Kidney glomerular epithelial cell (primary cell): ENCODE data around the gene MYOF.
"Not testable (repeated sequence)": the region's sequence is repeated elsewhere in the genome, so short reads cannot be mapped to it uniquely, and the experiment has no call there.

ENCODE experiments used
- DNase-seq: peaks from one replicate; lab custom pipeline; 2025; lab: John Stamatoyannopoulos, UW

The MYOF gene

GRCh38 chr10:93386631-93387369, 95.3 kb downstream of the MYOF start:
- no peak for DNase-seq

DNA sequence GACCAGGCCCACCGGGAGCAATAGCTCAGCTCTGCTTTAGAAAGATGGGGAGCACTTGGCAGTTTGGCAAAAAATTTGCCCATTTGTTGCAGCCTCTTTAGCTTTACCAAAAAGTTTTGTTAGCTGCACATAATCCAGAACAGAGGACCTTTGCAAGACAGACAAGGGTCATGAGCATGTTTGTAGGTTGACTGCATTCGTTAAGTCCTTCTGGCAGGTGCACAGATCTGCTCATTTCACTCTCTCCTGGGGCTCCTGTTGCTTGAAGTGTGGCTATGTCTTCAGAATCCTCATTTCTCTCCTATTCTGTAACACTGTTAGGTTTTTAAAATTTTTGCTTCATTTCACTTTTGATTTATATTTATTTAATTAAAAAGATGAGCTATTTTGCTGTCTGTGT, 96.8 kb downstream of the MYOF start:
- no peak for DNase-seq

DNA sequence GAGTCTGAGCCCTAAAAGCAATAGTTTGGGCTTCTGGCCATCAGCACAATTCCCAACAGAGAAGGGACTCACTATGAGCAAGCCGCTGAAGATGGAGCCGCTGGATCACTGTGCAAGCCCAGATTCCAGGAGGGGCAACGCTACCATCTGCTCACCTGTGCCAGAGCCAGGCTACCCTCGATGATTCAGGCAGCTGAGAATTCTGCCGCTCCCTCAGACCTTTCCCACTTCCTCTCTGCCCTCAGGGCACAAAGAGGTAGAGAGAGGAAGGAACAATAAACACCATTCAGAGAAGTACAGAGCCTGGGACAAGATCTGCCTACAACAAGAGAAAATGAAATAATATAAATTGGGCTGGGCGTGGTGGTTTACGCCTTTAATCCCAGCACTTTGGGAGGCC, 98.1 kb downstream of the MYOF start:
- DNase-seq, result no peak

- DNase-seq, result no peak
Observed at GRCh38 chr10:93383562-93383981, 98.6 kb downstream of the MYOF start.

DNA sequence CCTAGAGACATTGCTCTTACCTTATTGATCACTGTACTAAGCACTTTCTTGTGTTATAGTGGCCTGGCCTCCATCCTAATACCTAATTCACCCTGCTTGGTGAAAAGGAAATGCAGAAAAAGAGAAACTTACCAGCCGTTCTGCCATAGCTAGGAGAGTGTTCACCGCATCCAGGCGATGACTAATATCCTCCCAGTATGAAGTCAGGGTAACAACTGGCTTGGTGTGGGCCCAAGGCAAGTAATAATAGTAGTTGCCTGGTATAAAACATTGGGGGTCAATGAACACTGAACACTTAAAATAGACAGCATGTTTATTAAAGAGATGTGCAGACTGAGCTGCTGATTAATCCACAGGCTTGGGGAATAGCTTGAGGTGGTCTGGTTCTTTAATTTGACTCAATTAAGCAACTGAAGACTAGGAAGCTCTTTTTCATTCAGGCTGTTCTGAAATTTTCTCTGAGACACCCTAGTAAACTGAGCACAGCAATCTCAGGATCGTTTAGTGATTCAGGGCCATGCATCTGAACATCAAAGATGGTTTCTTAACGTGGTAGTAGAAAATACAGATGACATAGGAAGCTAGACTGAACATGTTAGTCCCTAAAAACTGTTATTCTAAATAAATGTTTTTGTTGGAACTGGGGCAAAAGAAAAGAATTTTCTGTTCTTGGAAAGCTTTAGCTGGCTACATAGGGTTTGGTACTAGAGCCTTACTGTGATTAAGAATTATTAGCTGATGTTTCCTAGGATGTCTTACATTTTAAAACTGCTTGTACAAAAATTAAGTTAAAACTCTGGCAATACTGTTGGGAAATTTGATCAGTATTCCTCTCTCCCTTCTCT, 102.2 kb downstream of the MYOF start:
- DNase-seq, result no peak

- no peak for DNase-seq
Observed at GRCh38 chr10:93378997-93379730, 103.0 kb downstream of the MYOF start.

DNA sequence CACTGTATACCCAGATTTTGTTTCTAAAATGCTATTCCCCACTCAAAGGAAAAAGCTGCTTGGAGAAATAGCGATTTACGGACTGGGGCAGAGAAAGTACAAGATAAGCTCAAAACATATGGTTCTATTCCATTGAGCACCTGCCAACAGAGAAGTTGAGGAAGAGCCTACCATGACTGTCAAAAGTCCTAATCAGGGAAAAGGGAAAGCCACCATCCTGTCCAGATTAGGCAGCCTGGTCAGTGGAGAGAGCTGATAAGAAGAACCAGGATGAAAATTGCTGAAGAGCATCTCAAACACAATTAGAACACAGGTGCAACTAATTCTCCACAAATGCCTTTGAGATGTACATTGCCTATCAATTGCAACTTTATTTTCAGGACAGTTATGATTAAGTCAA, 104.1 kb downstream of the MYOF start:
- DNase-seq, result no peak

DNA sequence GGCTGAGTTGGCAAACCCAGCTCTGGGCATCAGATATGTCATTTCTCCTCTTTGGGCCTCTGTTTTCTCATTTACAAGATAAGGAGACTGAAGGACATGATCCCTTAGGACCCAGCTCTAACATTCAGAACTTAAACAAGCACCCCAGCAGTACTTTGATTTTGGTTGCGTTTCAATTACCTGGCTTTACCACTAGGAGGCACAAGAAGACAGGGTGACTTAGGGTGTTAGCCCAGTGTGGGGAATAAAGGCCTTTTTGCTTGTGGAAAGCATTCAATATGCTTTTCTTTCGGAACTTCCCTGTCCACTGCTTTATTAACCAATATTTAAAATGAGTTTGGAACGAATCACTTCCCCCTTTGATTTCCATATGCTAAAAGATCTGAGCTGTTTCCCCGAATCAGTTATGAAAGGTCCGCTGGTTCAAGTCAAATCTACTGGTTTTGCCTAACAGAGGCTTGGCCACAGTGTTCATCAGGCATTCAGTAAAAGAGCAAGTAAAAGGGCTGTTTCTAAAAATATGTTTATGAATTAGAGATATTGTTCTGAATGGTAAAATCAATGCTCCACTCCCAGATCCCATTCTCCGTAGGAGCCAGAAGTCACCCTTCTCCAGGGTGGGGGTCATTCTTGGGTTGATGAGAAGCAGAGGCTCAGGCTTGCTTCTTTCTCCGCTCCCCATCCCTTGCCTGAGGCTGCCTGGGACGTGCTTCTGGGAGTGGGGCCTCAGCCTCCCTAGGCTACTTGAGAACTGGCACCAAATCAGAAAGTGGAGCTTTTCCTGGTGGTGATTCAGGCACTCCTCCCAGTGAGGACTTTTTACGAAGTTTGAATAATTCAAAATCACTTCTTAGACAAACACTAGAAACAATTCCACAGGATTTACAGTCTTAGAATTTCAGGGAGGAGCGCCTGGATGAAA, 105.5 kb downstream of the MYOF start:
- DNase-seq, result peak; percentile 71

DNA sequence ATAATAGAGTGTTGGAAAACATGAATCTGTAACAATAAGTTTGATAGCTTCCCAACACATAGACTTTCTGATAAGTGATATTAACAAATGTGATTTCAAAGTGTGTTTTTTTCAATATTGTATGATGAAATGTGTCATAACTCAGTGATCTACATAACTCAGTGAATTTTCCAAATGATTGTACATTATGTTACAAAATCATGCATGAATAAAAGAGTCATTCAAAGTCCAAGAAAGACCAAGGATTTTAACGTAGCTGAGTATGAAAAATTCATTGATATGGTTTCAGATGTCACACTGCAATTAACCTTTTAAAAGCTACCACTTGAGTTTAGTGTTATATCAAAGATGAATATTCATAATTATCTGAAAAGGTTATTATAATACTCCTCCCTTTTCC, 111.2 kb downstream of the MYOF start:
- no peak for DNase-seq

DNA sequence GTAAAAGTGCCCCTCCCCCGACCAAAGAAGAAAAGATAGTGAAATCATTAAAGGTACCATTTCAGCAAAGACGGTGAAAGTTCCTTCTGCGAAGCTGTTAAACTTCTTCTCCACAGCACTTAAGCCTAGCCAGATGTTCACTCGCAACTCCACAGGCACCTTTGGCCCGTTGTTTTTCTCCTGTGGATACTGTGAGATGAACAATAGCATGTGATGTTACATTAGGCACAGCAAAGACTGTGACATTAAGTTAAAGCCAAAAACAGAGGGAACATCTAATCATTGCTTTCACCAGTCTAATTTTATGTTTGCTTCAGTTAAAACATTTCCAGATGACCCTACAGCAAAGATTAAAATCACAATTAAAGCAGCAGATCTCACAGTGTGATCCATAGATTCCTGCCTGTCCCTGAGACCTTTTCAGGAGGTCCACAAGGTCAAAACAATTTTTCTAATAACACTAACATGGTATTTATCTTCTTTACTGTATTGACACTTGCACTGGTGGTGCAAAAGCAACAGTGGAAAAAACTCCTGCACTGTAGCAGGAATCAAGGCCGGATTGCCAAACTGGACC, 112.5 kb downstream of the MYOF start:
- DNase-seq, result no peak

GRCh38 chr10:93368210-93368609, 113.9 kb downstream of the MYOF start:
- no peak for DNase-seq

DNA sequence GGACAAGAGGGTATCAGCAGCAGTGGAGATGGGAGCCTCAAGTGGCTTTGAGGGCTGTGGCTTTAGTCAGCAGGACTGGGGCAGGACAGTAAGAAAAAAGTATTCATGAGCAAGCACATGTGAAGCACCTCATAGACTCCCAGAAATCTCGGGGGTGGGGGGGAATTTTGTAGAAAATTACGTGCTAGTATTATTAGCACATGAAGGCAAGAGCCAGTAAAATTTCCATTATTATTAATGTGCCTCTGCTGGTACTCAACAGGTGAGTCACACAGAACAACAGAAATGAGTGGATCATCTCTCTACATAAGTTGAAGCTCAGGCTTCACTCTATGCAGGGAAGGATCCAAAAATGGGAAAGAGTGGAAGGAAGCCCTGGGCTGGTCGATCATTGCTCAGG, 114.5 kb downstream of the MYOF start:
- no peak for DNase-seq

GRCh38 chr10:93364966-93365365, 117.2 kb downstream of the MYOF start:
- no peak for DNase-seq

DNA sequence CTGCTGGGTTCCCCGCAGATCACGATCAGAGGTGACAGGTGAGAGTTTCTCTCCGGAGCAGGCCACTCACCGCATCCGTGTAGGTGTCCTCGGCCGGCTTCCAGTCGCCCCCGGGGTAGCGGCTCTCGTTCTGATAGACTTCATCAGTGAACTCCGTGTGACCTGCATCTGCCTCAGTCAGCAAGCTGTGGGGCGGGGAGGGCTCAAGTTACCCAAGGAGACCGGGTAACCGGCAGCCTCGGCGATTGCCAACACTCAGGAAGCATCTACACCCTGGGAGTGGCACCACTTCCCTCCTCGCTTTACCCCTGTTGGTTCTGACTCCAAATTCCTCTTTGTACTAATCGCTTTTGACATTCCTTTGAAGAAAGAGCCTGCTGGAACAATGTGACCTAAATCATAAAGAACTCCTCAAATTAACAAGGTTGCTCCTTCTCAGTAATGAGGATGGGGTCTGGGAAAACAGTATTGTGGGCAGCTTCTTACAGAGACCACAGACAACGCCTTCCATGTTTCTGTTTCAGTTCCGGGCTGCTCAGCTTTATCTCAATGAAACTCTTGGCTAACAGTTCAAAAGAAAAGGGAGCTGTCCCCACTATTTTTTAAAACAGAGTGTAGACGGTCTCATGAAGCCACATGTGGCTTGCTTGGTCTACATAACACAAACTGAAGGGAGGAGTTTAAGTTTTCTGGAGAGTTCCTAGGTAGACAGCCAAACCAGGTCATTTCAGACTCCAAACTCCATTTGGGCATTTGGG, 118.1 kb downstream of the MYOF start:
- DNase-seq, result no peak

DNA sequence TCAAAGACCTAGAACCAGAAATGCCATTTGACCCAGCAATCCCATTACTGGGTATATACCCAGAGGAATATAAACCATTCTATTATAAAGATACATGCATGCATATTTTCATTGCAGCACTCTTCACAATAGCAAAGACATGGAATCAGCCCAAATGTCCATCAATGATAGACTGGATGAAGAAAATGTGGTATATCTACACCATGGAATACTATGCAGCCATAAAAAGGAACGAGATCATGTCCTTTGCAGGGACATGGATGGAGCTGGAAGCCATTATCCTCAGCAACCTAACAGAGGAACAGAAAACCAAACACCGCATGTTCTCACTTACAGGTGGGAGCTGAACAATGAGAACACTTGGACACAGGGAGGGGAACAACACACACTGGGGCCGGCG, 123.7 kb downstream of the MYOF start:
- DNase-seq, result not testable (repeated sequence)

DNA sequence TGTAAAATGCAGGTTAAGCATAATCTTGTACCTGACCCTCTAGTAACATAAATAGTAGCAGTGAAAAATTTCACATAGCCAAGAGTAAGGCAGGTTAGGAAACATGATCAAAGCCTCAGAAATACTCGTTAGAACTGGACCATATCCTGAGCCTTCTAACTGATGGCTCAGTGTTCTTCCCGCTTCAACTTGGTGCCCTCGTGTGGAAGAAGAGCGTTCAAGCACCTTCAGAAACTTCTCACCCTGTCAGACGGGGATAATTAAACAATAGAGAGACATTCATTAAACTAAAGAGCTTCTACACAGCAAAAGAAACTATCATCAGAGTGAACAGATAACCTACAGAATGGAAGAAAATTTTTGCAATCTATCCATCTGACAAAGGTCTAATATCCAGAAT, 124.5 kb downstream of the MYOF start:
- peak; percentile 43 for DNase-seq

DNA sequence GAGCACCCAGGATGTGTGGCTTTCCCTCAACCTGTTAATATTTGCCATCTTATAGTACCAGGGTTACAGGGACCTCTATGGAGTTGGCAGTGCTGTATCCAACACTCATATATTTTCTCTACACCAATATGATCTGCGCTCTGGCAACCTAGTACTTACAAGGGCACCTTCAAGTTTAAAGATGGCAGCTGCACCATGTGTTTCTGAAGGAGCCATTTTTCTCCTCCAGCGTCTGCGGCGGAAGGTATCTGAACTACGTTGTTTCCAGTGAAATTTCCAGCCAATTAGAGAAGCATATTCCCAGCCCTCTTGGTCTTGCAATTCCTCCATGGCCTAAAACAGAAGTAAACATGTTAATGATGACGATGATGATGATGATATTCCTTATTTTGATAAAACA, 125.6 kb downstream of the MYOF start:
- DNase-seq, result no peak

DNA sequence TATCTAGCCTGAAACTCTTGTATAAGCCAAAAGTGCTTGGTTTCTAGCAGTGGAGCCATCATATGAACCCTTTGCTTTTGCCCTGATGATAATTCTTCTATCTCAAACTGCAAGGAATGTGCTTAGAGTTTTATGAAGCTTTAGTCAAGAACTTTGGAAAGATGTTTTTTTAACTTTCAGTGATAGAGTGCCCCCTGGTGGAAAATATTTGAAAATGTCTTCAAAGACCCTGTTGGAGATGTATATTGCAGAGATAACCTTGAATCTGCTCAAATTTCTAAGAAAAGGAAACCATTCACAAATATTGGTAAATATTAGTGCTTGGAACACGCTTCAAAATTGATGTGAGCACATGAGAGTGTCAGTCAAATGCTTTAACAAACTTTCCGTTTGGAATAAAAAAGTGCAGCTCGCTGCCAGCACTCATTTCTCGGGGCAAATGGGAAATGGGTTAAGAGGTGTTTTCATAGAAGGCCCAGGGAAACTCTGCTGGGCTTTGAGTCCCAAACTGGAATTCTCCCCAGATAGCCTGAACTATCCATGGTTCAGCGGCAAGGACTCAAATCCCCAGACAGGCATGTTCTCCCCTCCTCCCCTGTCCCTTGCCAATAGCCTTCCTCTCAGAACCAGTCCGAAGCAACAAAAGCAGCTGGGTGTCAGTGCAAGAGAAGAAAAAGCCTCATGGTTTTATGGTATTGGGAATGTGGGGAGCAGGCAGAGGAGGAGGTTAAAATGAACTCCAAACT, 129.3 kb downstream of the MYOF start:
- peak; percentile 56 for DNase-seq

DNA sequence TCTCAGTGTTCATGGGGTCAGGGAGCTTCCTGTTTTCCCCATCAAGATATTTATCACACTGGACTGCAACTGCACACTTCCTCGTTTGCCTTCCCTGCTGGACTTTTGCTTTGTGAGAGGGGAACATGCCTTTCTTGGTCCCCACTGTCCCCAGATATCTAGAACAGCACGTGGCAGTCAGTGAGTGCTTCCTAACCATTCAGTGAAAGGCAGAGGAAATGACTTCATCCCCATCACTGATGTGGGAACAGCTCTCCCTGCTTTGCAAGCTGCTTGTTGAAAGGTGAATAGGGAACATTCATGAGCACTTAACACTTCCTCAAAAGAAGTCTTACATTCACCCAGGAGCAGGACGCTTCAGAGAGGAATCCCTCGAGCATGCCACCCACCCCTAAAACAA, 135.4 kb downstream of the MYOF start:
- DNase-seq, result no peak

GRCh38 chr10:93346108-93346507, 136.0 kb downstream of the MYOF start:
- DNase-seq, result no peak
